HepG2 (cell line): ENCODE results near the gene CDK6. TPM values are rescaled to one million over a fixed set of nuclear protein-coding genes. Genes with fewer than 3 reads are reported as not detected.
A peak's percentile ranks its signal among the peaks of the same experiment; 100 is the strongest.

Source experiments
- ATAC-seq: fragments of 200-7000 bp; cut with Tn5 transposase; 3 replicates; pipeline ENCODE4 v1.9.1; 2020; ENCODE audit warnings: mild to moderate bottlenecking, moderate library complexity
- BruUV-seq: library from RNA; stranded (reverse); fragments of 400-500 nt; replicated peaks from 2 replicates; lab custom pipeline; 2021; lab: Mats Ljungman, UMichigan
- CTCF ChIA-PET: fragments of 300-600 bp; formaldehyde crosslinking; extraction: SDS; loops from one replicate; lab custom pipeline; 2021; ENCODE audit warnings: low total read pairs, inconsistent platforms, low intra/inter-chr PET ratio; lab: Yijun Ruan, JAX
- POLR2A ChIA-PET: fragments of 350-600 bp; sonication (Branson Sonifier 250); formaldehyde crosslinking; loops from one replicate; lab custom pipeline; 2020; ENCODE audit warnings: antibody characterized with exemption, inconsistent platforms; lab: Yijun Ruan, JAX
- DNase-seq: peaks from one replicate; pipeline ENCODE4 v3.0.0-alpha.2; 2015; ENCODE audit warnings: low spot score
- FAIRE-seq: peaks from 3 replicates; lab custom pipeline; 2011; peaks lifted over from hg19 to GRCh38; lab: Jason Lieb, UNC
- H2AFZ ChIP-seq: one replicate; pipeline ENCODE4 v1.6.1; 2011; ENCODE audit warnings: low read length, inconsistent platforms
- H3K27ac ChIP-seq: fragments of 300-600 bp; 3 replicates; pipeline ENCODE4 v1.8.0; 2011; ENCODE audit warnings: mixed run types, mild to moderate bottlenecking, mixed read lengths, low read length, inconsistent platforms; ENCODE audit not compliant: insufficient read depth; ENCODE audit errors: extremely low read length
- H3K27me3 ChIP-seq, 2 experiments: fragments of 200-600 bp in 1 of 2; 2 replicates in 1 of 2; 3 replicates in 1 of 2; pipeline versions ENCODE4 v1.6.0 to v1.8.0; 2011; ENCODE audit warnings: low read length in 2 of 2, mild to moderate bottlenecking in 2 of 2, moderate library complexity in 2 of 2, inconsistent platforms in 1 of 2; ENCODE audit not compliant: insufficient read depth in 2 of 2, control insufficient read depth in 1 of 2
- H3K36me3 ChIP-seq, 2 experiments: fragments of 200-600 bp in 1 of 2; replicated peaks in 1 of 2; 2 replicates in 1 of 2; 3 replicates in 1 of 2; pipeline versions ENCODE4 v1.5.1 to v1.8.0; 2011; ENCODE audit warnings: low read length in 2 of 2, inconsistent platforms in 1 of 2; ENCODE audit not compliant: insufficient read depth in 2 of 2, control insufficient read depth in 1 of 2
- H3K4me1 ChIP-seq: 2 replicates; pipeline ENCODE4 v1.5.1; 2012; ENCODE audit warnings: low read length, inconsistent platforms; ENCODE audit not compliant: insufficient read depth
- H3K4me2 ChIP-seq: 2 replicates; pipeline ENCODE4 v1.6.0; 2011; ENCODE audit warnings: low read depth, low read length, inconsistent platforms
- H3K4me3 ChIP-seq, 3 experiments: fragments of 200-600 bp in 1 of 3; sonication (generic), shearing (Covaris generic) in 1 of 3; replicated peaks in 1 of 3; 2 replicates each; pipeline ENCODE4 v1.5.1; 2011 to 2016; ENCODE audit warnings: low read length in 3 of 3, inconsistent platforms in 2 of 3, low read depth in 2 of 3, mild to moderate bottlenecking in 2 of 3, control low read depth in 1 of 3, mixed read lengths in 1 of 3; ENCODE audit not compliant: insufficient read depth in 1 of 3
- H3K79me2 ChIP-seq: one replicate; pipeline ENCODE4 v1.6.1; 2011; ENCODE audit warnings: low read length, inconsistent platforms; ENCODE audit not compliant: insufficient read depth
- H3K9ac ChIP-seq: 2 replicates; pipeline ENCODE4 v1.6.0; 2011; ENCODE audit warnings: mild to moderate bottlenecking, low read depth, low read length, inconsistent platforms; ENCODE audit not compliant: insufficient read depth
- H3K9me3 ChIP-seq: 2 replicates; pipeline ENCODE4 v1.5.1; 2012; ENCODE audit warnings: mild to moderate bottlenecking, low read length
- H4K20me1 ChIP-seq: 2 replicates; pipeline ENCODE4 v1.6.0; 2011; ENCODE audit warnings: inconsistent platforms, mild to moderate bottlenecking, low read length, moderate library complexity; ENCODE audit not compliant: insufficient read depth
- CSRNP1 ChIP-seq: sonication (generic); formaldehyde crosslinking; IDR thresholded peaks from 2 replicates; pipeline ENCODE4 v1.8.1; 2023; ENCODE audit warnings: mild to moderate bottlenecking, missing genetic modification reagents
- POLR2AphosphoS5 ChIP-seq: IDR thresholded peaks from 2 replicates; pipeline ENCODE4 v1.6.1; 2012; ENCODE audit warnings: low read depth, low read length
- ZNF362 ChIP-seq: sonication (generic); formaldehyde crosslinking; IDR thresholded peaks from 2 replicates; pipeline ENCODE4 v1.4.0; 2020; ENCODE audit warnings: missing genetic modification reagents, mild to moderate bottlenecking, borderline replicate concordance
- ZNF530 ChIP-seq: sonication (generic); formaldehyde crosslinking; IDR thresholded peaks from 2 replicates; pipeline ENCODE4 v1.5.0; 2020; ENCODE audit warnings: low read depth, mild to moderate bottlenecking, missing genetic modification reagents
- ZNF782 ChIP-seq: sonication (generic); formaldehyde crosslinking; IDR thresholded peaks from 2 replicates; pipeline ENCODE4 v1.4.0; 2020; ENCODE audit warnings: missing genetic modification reagents, mild to moderate bottlenecking, borderline replicate concordance
- ZNF839 ChIP-seq: sonication (generic); formaldehyde crosslinking; IDR thresholded peaks from 2 replicates; pipeline ENCODE4 v1.4.0; 2020; ENCODE audit warnings: missing genetic modification reagents, mild to moderate bottlenecking, borderline replicate concordance
- WGBS: methylation state at CpG from one replicate; pipeline ENCODE4 v1.1.6; 2017; ENCODE audit warnings: low lambda C conversion rate; 5-methylcytosine and 5-hydroxymethylcytosine counted together
- in situ Hi-C: cut with HindIII; loops from 2 replicates; pipeline ENCODE4 v1.10.0; 2017; ENCODE audit warnings: low pct_unique_long_range_greater_than_20kb; ENCODE audit not compliant: extremely low pct_ligation_motif_present
- intact Hi-C: fragments of 100-400 bp; cut with micrococcal nuclease; formaldehyde crosslinking; loops from one replicate; pipeline ENCODE4 v1.10.0; 2022; ENCODE audit not compliant: unreplicated experiment
- polyA plus RNA-seq, 8 experiments: library from polyadenylated mRNA; depleted of rRNA in 3 of 8; stranded (reverse) in 7 of 8; unstranded in 1 of 8; fragments of >200 nt; fragmentation: Illumina TruSeq in 4 of 8; extraction: Trizol in 4 of 8; gene quantifications; 2 replicates each; pipeline versions ENCODE4 v1.2.1 to v1.2.3, GENCODE V29; 2011 to 2016; ENCODE audit warnings: low read depth in 4 of 8, missing spikeins in 1 of 8, mixed read lengths in 1 of 8; ENCODE audit not compliant: insufficient read depth in 1 of 8
- total RNA-seq, 5 experiments: library from RNA; depleted of rRNA; stranded (reverse); fragments of >200 nt; fragmentation: Illumina TruSeq; extraction: Trizol; gene quantifications; 2 replicates each; pipeline ENCODE4 v1.2.3, GENCODE V29; 2016; ENCODE audit warnings: low read depth in 1 of 5
- TF ChIP-seq, protein P1 (sequence below): sonication (generic); formaldehyde crosslinking; IDR thresholded peaks from 2 replicates; pipeline ENCODE4 v1.8.1; 2023; ENCODE audit warnings: mild to moderate bottlenecking, missing genetic modification reagents, borderline replicate concordance

Gene CDK6
- total and polyA plus RNA-seq, 2 of the 13 experiments (the other 11 are each of a cell fraction or from before 2014, with no cell fraction given): 34.6 to 90.8 TPM

- no TSS peak for BruUV-seq
Observed at GRCh38 chr7:92797284-92797683, 39.1 kb downstream of the CDK6 start.

More at GRCh38 chr7:92797284-92797683, 39.1 kb downstream of the CDK6 start:
- intact Hi-C loops (no loop called here), in situ Hi-C loops (no loop called here)
- Histone ChIP-seq H3K4me1 (peaks cover 78% of the 10 kb centered on the region), H3K27ac (no peak overlapping the region), H3K36me3 (peaks cover 6 to 26% of the 10 kb centered on the region in 2 experiments; a peak in 4 of 5 replicates), H3K9me3 (no peaks in the 10 kb centered on the region), H3K9ac (no peak overlapping the region), H3K79me2 (peaks cover 99% of the 10 kb centered on the region), H3K4me2 (no peak overlapping the region), H3K4me3 (no peak overlapping the region), H3K27me3 (no peaks in the 10 kb centered on the region), H4K20me1 (peaks cover 47% of the 10 kb centered on the region), H2AFZ (no peak overlapping the region)
- ATAC-seq (no peak), DNase-seq (no peak), FAIRE-seq (no peak)
- WGBS: 100% methylated on average over 1 of the region's 1 CpG
- TF ChIP-seq CSRNP1 (0 out of 2 replicates have a peak, but pooled peaks have one; percentile 26), ZNF530 (CRISPR knock-in tag) (no peak), POLR2AphosphoS5 (no peak), ZNF362 (CRISPR knock-in tag) (no peak), ZNF839 (CRISPR knock-in tag) (no peak), ZNF782 (CRISPR knock-in tag) (no peak)
- TF ChIP-seq, protein P1, sequence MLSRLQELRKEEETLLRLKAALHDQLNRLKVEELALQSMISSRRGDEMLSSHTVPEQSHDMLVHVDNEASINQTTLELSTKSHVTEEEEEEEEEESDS (CRISPR knock-in tag): no peak
- CTCF ChIA-PET: no interaction called here
- POLR2A ChIA-PET: no interaction called here
